HG03064 (cell line): ENCODE results near the gene CRIP1.

Experiments
- ATAC-seq: cut with Tn5 transposase; IDR thresholded peaks from one replicate; pipeline ENCODE4 v1.9.1; 2021; ENCODE audit warnings: low read depth; ENCODE audit not compliant: unreplicated experiment

CRIP1 gene, protein sequence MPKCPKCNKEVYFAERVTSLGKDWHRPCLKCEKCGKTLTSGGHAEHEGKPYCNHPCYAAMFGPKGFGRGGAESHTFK

DNA sequence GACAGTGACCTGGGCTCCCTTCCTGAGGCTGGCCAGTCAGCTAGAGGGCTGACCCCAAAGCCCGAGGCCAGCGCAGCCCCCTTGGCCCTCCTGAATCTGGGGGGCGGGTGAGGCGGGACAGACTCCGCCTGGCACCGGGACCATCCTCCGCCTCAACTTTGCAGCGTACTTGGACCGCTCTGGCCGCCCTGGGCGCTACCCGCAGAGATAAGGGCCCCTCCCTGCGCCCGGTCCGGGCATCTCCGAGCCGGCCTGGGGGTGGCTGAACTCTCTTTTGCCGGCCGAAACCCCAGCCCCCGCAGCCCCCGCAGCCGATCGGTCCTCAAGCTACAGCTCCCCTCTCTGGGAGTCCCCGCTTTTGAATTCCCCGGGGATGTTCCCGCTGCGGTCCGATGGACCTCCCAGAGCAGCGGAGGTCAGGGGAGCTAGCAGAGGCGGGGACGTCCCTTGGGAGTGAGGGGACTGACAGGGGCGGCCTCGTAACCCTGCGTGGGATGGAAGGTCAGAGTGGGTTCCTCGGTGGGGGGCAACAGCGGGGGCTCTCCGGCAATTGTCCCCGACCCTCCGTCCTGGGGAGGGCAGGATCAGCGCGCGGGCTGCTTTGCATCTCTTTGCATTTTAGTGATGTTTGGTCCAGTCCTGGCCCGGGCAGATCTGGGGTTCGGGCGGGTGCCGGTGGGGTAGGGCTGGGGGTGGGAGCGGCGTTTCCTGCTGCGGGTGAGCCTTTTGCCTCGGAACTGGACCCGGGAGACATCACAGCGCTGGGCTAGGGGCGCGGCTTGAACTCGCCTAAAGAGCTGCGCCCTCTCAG is at the start of gene CRIP1:
Gene CRIP1, plus strand, starts transcription at position 724 of the 811 bp plus-strand sequence. CDS start 374 bp downstream, outside the sequence.
- no peak for ATAC-seq

DNA sequence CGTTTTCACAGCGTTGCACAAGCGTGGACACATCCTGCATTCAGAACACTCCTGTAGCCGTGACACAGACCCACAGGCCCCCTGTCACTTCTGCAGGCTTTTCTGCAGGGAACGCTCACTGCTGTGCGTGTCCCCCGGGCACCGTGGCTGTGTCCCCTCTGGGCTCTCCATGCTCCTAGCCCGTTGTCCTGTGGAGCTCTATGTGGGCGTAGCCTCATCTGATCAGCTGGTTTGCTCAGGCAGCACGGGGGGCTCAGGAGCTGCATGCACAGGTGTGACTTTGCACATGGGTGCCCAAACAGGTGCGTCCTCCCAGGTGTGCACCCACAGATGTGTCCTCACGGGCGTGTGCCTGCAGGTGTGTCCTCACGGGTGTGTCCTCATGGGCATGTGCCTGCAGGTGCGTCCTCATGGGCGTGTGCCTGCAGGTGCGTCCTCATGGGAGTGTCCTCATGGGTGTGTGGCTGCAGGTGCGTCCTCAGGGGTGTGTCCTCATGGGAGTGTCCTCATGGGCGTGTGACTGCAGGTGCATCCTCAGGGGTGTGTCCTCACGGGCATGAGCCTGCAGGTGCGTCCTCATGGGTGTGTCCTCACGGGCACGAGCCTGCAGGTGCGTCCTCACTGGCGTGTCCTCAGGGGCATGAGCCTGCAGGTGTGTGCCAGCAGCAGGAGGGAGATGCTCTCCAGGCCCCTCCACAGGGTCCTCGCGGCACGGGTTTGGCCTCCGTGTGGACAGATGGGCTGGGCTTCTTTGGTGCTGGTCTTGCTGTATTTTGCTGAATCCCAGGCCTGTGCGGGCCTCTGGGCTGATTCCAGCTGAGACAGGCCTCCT is 49.6 kb upstream of the CRIP1 start:
- ATAC-seq, result no peak

- ATAC-seq, result no peak
Measured at GRCh38 chr14:105437723-105438500, 48.8 kb upstream of the CRIP1 start.

- ATAC-seq, result no peak
Measured at GRCh38 chr14:105439179-105439578, 47.5 kb upstream of the CRIP1 start.

- no peak for ATAC-seq
Measured at GRCh38 chr14:105439710-105440553, 46.8 kb upstream of the CRIP1 start.

- ATAC-seq, result no peak
Measured at GRCh38 chr14:105440554-105440900, 46.2 kb upstream of the CRIP1 start.

- no peak for ATAC-seq
Measured at GRCh38 chr14:105440992-105441391, 45.7 kb upstream of the CRIP1 start.

DNA sequence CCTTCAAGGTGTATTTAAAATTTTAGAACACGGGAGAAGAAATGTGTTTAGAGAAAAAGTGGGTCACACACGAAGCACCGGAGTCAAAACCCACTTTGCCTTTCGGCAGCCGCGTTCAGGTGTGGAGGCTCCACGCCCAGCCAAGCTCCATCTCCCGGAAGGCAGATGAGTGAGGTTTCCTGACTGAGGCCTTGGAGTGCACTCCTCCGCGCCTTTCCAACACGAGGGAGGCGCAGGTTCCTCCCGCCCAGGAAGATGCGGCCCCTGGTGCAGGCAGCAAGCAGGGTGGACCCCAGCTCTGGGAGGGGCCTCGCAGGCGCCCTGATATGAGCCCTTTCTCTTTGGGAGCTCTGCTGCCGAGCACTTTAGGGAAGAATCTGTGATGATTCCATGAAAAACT is 44.6 kb upstream of the CRIP1 start:
- no peak for ATAC-seq

- ATAC-seq, result no peak
Measured at GRCh38 chr14:105442834-105443233, 43.9 kb upstream of the CRIP1 start.

- ATAC-seq, result no peak
Measured at GRCh38 chr14:105444859-105445258, 41.8 kb upstream of the CRIP1 start.

DNA sequence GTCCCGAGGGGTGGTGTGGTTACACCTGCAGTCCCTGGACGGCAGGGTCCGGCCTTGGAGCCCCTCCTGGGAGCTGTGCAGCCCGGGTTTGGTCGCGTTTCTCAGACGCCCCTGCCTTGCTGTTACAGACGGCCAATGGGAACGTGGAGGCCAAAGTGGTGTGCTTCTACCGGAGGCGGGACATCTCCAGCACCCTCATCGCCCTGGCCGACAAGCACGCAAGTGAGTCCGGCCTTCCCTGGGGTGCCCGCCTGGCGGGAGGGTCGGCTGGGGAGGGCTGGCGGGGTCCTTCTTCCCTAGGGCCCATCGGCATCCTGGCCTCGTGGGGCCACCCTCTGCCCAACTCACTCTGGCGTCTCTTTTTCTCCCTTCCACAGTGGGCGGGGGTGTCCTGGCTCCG is 41.4 kb upstream of the CRIP1 start:
- no peak for ATAC-seq

- ATAC-seq, result no peak
Measured at GRCh38 chr14:105445901-105446845, 40.5 kb upstream of the CRIP1 start.

DNA sequence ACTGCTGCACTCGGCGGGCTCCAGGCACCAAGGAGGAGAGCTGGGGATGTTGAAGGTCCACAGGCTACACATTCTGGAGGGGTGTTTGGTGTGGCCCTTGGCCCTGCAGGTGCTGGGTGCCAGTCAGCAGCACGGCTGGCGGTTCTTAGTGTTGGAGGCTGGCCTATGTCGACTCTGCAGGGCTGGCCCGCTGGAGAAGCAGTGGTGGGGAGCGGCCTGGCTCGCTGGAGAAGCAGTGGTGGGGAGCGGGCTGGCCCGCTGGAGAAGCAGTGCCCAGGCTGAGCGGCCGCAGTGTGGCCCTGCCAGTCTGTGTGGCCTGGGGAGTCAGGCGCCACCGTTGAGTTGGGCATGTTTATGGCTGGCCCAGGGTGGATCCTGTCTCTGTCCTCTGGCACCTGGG is 39.7 kb upstream of the CRIP1 start:
- no peak for ATAC-seq

GRCh38 chr14:105447651-105448640 is 38.7 kb upstream of the CRIP1 start:
- no peak for ATAC-seq

DNA sequence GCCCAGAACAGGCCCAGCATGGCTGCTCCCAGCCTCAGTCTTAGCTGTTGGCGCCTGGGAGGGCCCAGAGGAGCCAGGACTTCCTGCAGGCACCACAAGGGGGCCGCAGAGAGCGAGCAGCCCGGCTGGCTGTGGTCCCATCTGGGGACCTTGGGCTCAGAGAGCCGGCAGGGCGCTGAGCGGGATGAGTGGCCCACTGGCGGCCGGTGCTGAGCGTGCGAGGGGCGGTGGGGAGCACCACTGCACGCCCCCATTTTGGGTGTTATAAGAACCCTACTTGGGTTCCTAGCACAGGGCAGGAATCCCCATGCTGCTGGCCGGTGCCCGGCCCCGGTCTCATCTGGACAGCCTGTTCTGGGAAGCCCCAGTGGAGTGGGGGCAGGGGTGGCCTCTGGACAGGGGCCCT is 38.0 kb upstream of the CRIP1 start:
- ATAC-seq, result no peak

DNA sequence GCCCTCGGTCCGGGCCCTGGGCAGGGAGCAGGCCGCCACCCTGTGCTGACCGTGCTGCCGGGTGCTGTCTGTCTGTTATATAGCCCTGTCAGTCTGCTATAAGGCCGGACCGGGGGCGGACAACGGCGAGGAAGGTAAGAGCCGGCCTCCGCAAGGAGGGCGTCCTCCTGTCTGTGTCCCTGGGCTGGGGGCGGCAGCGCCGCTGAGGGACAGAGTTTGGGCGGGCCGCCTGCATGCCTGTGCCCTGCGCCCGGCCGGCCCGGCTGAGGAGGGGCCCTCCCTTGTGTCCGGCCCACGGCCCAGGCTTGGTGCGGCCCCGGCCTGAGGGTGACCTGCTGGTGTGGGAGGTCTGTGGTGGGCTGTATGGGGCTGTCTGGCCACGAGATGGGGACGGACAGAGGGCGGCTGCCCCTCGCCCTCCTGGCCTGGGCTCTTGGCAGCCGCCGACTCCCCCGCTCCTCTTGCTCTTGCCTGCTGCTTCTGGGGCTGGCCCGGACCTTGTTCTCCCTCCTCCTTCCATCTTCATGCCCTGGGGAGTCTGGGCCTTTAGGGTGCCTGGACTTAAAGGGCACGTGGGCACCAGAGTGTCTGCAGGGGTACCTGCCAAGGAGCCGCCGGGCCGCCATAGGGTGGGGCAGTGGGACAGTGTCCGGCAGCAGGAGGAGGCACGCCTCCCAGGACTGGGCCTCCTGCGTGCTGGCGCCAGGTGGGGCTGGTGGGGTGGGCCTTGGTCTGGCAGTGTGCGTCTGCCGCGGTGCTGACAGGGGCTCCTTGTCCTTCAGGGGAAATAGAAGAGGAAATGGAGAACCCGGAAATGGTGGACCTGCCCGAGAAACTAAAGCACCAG is 37.2 kb upstream of the CRIP1 start:
- no peak for ATAC-seq

DNA sequence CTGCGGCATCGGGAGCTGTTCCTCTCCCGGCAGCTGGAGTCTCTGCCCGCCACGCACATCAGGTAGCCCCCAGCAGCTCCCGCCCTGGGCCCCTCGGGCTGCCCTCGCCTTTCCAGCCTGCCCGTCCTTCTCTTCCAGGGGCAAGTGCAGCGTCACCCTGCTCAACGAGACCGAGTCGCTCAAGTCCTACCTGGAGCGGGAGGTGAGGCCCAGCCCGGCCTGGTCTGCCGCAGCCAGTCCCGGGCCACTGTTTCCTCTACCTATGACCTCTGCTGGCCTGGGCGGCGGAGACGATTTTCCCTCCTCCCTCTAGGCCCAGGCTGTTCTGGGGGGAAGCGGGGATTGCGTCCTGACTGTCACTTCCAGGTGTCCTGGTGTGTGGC is 36.6 kb upstream of the CRIP1 start:
- ATAC-seq, result no peak
